ENCODE results near the gene COPZ1. TPM values are rescaled to one million over a fixed set of nuclear protein-coding genes. Genes with fewer than 3 reads are reported as not detected.
A peak's percentile ranks its signal among the peaks of the same experiment; 100 is the strongest.

Gene COPZ1
- total and polyA plus RNA-seq, 9 of the 15 experiments (the other 6 are each of a cell fraction or from before 2014, with no cell fraction given), result 137 to 487 (median 233) TPM

DNA sequence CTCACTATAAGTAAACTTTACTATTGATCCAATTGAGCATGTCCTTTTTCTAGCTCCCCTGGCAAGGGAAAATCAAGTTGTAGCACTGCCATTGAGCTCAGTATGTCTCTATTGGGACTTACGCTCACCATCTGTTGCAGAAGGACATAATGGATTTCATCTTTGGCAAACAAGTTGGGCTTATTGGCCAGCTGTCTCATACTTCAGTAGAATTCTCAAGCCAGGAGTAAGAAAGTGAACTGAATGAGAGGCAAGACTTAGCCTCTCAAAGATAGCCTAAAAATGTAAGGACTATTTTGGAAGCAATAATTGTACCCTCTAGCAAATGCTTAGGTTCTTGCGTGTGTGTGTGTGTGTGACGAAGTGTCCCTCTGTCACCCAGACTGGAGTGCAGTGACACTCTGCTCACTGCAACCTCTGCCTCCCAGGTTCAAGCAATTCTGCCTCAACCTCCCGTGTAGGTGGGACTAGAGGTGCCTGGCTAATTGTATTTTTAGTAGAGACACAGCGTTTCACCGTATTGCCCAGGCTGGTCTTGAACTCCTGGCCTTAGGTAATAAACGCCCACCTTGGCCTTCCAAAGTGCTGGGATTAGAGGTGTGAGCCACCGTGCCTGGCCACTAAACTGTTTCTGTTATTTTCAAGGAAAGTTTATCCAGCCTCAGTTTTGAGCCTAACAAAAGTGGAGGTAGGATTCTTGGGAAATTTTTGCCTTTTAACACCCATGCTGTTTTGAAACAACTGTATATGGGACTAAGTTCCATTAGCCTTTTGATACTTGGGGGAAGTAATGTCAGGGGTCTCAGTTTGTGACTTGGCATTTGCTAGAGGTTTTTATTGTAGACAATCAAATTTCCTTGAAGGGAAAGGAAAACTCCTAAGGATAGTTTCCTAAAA lies 37.4 kb upstream of the COPZ1 start:
- peaks cover 99% of the 10 kb centered on the region for H3K79me2 ChIP-seq (ENCODE audit: control insufficient read depth, insufficient read depth, low read length)
- peak; percentile 11 for ATAC-seq
- TF ChIP-seq FOXJ3 (CRISPR knock-in tag; IDR thresholded peaks at IDR 0.05) (no peak), KHSRP (IDR thresholded peaks at IDR 0.05) (0 out of 2 replicates have a peak, but pooled peaks have one; percentile 58), CCAR2 (IDR thresholded peaks at IDR 0.05; ENCODE audit: low read depth, low read length) (no peak), ZNF586 (CRISPR knock-in tag; conservative IDR thresholded peaks at IDR 0.05) (peak; percentile 5; the same call in 1 of the 2 replicates), STAT5A (IDR thresholded peaks at IDR 0.05; ENCODE audit: borderline replicate concordance, low read length) (peak; percentile 26; the same call in 1 of the 2 replicates), ZNF830 (CRISPR knock-in tag; IDR thresholded peaks at IDR 0.05) (0 out of 2 replicates have a peak, but pooled peaks have one; percentile 36), POLR2AphosphoS2 (IDR thresholded peaks at IDR 0.05; ENCODE audit: low read length) (peak; percentile 91), YBX1 (IDR thresholded peaks at IDR 0.05) (no peak), ZBTB1 (CRISPR knock-in tag; IDR thresholded peaks at IDR 0.05; ENCODE audit: borderline replicate concordance, low read depth) (peak; percentile 37; the same call in 1 of the 2 replicates), EP400 (IDR thresholded peaks at IDR 0.05) (no peak), TBL1XR1 (IDR thresholded peaks at IDR 0.05; ENCODE audit: low read length in 2 of 2) (peak; percentile 34 to 36; a peak in 1 of 4 replicates), OTX1 (CRISPR knock-in tag; IDR thresholded peaks at IDR 0.05) (peak; percentile 81), ADNP (tag; IDR thresholded peaks at IDR 0.05) (no peak), ZNF274 (IDR thresholded peaks at IDR 0.05; ENCODE audit: borderline replicate concordance, low read depth, low read length) (no peak), MBD2 (IDR thresholded peaks at IDR 0.05; ENCODE audit: borderline replicate concordance, low read depth) (0 out of 2 replicates have a peak, but pooled peaks have one; percentile 20), TEAD2 (tag; IDR thresholded peaks at IDR 0.05) (no peak), CAMTA2 (CRISPR knock-in tag; conservative IDR thresholded peaks at IDR 0.05) (peak; percentile 5), ETS2 (tag; IDR thresholded peaks at IDR 0.05; ENCODE audit: borderline replicate concordance, poor library complexity, severe bottlenecking) (no peak)
- TF ChIP-seq, protein P1, sequence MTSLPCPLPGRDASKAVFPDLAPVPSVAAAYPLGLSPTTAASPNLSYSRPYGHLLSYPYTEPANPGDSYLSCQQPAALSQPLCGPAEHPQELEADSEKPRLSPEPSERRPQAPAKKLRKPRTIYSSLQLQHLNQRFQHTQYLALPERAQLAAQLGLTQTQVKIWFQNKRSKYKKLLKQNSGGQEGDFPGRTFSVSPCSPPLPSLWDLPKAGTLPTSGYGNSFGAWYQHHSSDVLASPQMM (CRISPR knock-in tag; IDR thresholded peaks at IDR 0.05), result peak; percentile 72; the same call in 1 of the 2 replicates
- TF ChIP-seq, protein P2, sequence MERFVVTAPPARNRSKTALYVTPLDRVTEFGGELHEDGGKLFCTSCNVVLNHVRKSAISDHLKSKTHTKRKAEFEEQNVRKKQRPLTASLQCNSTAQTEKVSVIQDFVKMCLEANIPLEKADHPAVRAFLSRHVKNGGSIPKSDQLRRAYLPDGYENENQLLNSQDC (CRISPR knock-in tag; IDR thresholded peaks at IDR 0.05), result peak; percentile 84; the same call in 1 of the 2 replicates
- TF ChIP-seq, protein P3, sequence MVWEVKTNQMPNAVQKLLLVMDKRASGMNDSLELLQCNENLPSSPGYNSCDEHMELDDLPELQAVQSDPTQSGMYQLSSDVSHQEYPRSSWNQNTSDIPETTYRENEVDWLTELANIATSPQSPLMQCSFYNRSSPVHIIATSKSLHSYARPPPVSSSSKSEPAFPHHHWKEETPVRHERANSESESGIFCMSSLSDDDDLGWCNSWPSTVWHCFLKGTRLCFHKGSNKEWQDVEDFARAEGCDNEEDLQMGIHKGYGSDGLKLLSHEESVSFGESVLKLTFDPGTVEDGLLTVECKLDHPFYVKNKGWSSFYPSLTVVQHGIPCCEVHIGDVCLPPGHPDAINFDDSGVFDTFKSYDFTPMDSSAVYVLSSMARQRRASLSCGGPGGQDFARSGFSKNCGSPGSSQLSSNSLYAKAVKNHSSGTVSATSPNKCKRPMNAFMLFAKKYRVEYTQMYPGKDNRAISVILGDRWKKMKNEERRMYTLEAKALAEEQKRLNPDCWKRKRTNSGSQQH (CRISPR knock-in tag; IDR thresholded peaks at IDR 0.05), result peak; percentile 71; the same call in 1 of the 2 replicates

More for the DNA sequence above, 37.4 kb upstream of the COPZ1 start:
- FAIRE-seq (no peak), DNase-seq (ENCODE audit: extremely low read depth in 1 of 4, low spot score in 3 of 4) (peak in 2 of 4 experiments; percentile 4 to 66)
- no TSS peak for BruUV-seq (replicated peaks)
- POLR2A ChIA-PET, result interaction anchor here (0.6 to 9.8 kb wide), 32 partner anchors 7 to 287 kb away, joined by 3 to 155 read pairs (median 6); partner anchors contain the start of genes CBX5, COPZ1, HNRNPA1 and HOXC9
- Histone ChIP-seq H3K4me2 (ENCODE audit: insufficient read depth, low read length) (peak overlapping the region; percentile 99), H3K9me1 (ENCODE audit: control insufficient read depth, insufficient read depth, low read length) (no peaks in the 10 kb centered on the region), H3K36me3 (ENCODE audit: control insufficient read depth, insufficient read depth, low read length) (peaks cover 96% of the 10 kb centered on the region), H3K27ac (ENCODE audit: extremely low read depth, low read depth, low read length) (peak overlapping the region; percentile 75), H3K9ac (ENCODE audit: insufficient read depth in 1 of 2, low read depth in 2 of 2, low read length in 2 of 2) (peak overlapping the region; percentile 67 to 72; a peak in 3 of 4 replicates), H3K4me3 (peak overlapping the region; percentile 71; the same call in 1 of the 2 replicates), H4K20me1 (replicated peaks; ENCODE audit: control insufficient read depth, insufficient read depth, low read length) (peaks cover 56% of the 10 kb centered on the region), H3K27me3 (ENCODE audit: control insufficient read depth in 2 of 2, insufficient read depth in 2 of 2, low read length in 2 of 2) (no peaks in the 10 kb centered on the region), H3K4me1 (replicated peaks in 1 of 2; ENCODE audit: control insufficient read depth in 2 of 2, insufficient read depth in 2 of 2, low read length in 2 of 2) (peaks cover 30 to 32% of the 10 kb centered on the region in 2 experiments; a peak in 4 of 5 replicates), H3K9me3 (replicated peaks; ENCODE audit: control insufficient read depth, insufficient read depth, low read depth, low read length) (no peaks in the 10 kb centered on the region), H2AFZ (ENCODE audit: low read depth, low read length) (no peak overlapping the region)
- CTCF ChIA-PET (ENCODE audit: low intra/inter-chr PET ratio), result interaction anchor here (0.5 to 1.3 kb wide), 4 partner anchors 8 to 276 kb away, joined by 3 read pairs; no protein-coding TSS in a partner anchor
- WGBS (ENCODE audit: insufficient coverage, low coverage, missing lambda C conversion rate), result 10% methylated on average over 8 of the region's 8 CpGs
- in situ Hi-C loops (cut with MboI), result no loop called here
- intact Hi-C loops (cut with micrococcal nuclease), result loop anchor here (5.0 kb wide), 1 partner anchor 65 kb away; no protein-coding TSS in a partner anchor
